ENCODE data around the gene ACAN. TPM values are rescaled to one million over a fixed set of nuclear protein-coding genes. Genes with fewer than 3 reads are reported as not detected.
A peak's percentile ranks its signal among the peaks of the same experiment; 100 is the strongest.

The ACAN gene
- total RNA-seq, 1 donor from 2014 or later = not detected

GRCh38 chr15:88894819-88895767 is 91.9 kb downstream of the ACAN start, which contains the start of gene HAPLN3:
HAPLN3 (minus strand) TSS chr15:88895544; CDS start chr15:88887298, 8,246 bp downstream.
- Histone ChIP-seq H3K27me3 (ENCODE audit: control insufficient read depth, insufficient read depth, low read length) (no peaks in the 10 kb centered on the region), H3K36me3 (ENCODE audit: control insufficient read depth, insufficient read depth, low read length) (no peaks in the 10 kb centered on the region), H3K4me3 (ENCODE audit: low read depth, low read length) (peak within 1 kb of the TSS; percentile 41)
- no peak for TF ChIP-seq CTCF (IDR thresholded peaks at IDR 0.05; ENCODE audit: insufficient read depth, low read length, severe bottlenecking)
- FAIRE-seq (no peak), DNase-seq (ENCODE audit: low read depth) (no peak)

DNA sequence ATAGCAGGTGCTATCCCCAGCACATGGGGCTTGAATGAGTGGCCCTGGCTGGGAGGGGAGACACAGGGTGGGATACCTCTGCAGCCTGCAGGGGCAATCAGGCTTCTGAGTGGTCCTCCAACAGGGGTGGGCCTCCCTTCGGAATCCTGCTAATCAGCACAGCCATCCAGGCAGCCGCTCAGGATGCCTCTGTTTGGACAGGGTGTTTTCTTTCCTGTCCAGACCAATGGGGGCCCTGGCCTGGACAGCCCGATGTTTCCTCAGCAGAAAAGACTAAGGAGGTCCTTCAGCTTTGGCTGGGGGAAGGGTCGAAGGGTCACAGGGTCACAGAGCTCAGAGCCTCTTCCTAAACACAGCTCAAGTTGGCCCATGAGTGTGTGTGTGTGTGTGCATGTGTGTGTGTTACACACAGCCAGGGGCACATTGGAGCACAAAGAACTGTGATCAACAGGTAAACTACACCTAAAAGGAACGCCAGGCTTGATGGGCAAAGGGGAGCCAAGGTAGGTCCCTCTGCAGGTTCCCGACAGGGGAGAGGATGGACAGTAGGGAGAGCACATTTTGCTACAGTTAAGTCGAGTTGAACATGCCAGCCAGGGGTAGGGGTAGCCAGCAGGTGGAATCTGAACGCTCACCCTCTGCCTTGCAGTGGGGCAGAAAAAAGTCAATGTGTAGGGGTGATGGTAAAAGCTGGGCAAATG is 93.2 kb downstream of the ACAN start:
- Histone ChIP-seq H3K27me3 (ENCODE audit: control insufficient read depth, insufficient read depth, low read length) (no peaks in the 10 kb centered on the region), H3K36me3 (ENCODE audit: control insufficient read depth, insufficient read depth, low read length) (no peaks in the 10 kb centered on the region), H3K4me3 (ENCODE audit: low read depth, low read length) (no peak overlapping the region)
- no peak for FAIRE-seq
- DNase-seq (ENCODE audit: low read depth) = no peak
- TF ChIP-seq CTCF (IDR thresholded peaks at IDR 0.05; ENCODE audit: insufficient read depth, low read length, severe bottlenecking) = no peak

DNA sequence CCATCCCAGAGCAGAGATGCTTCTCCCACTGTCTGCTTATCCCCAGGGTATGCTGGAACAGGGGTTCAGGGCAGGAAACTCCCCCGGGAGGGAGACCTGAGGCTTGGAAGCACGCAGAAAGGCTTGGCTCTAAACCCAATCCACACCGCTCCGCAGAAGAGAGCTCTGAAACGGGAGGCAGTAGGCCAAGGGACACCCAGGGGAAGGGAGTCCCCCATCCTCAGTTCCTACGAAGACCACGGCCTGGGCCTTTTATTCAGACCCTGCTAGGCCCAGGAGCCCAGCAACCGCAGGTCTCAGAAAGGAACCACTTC is 93.9 kb downstream of the ACAN start:
- no peak for TF ChIP-seq CTCF (IDR thresholded peaks at IDR 0.05; ENCODE audit: insufficient read depth, low read length, severe bottlenecking)
- FAIRE-seq (no peak), DNase-seq (ENCODE audit: low read depth) (no peak)
- no peaks in the 10 kb centered on the region for H3K36me3 ChIP-seq (ENCODE audit: control insufficient read depth, insufficient read depth, low read length)
- no peak overlapping the region for H3K4me3 ChIP-seq (ENCODE audit: low read depth, low read length)
- no peaks in the 10 kb centered on the region for H3K27me3 ChIP-seq (ENCODE audit: control insufficient read depth, insufficient read depth, low read length)

DNA sequence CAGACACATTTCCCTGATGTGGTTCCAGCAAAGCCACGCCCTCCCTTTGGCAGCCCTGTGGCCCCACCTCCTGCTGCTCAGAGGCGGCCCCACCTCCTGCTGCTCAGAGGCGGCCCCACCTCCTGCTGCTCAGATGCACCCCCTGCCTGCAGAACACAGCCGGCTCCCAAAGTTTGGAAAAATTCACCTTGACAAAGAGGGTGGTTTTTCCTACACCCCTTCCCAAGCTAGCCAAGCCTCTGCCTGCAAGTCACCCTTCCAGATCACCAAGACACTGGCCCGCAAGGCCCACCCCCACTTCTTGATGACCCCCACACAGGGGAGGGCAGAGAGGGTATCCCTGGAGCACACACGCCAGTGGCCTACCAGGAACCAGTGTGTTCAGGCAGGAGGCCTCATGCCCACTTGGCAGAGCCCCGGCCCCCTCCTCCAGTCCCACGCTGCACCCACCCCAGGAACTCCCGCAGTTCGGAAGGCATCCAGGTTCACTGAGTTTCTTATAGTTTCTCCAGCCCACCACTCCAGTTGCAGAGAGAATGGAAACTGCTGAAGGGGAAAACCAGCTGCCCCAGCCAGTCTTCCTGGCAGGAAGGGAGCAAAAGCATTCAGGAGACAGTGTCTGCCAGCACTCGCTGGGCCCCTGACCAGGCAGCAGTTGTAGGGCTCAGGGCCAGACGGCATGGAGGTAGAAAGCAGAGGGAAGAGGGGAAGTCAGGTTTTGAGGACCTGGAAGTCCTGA is 94.4 kb downstream of the ACAN start:
- H3K36me3 ChIP-seq (ENCODE audit: control insufficient read depth, insufficient read depth, low read length) = no peaks in the 10 kb centered on the region
- H3K27me3 ChIP-seq (ENCODE audit: control insufficient read depth, insufficient read depth, low read length) = no peaks in the 10 kb centered on the region
- FAIRE-seq (no peak), DNase-seq (ENCODE audit: low read depth) (peak; percentile 71)
- no peak overlapping the region for H3K4me3 ChIP-seq (ENCODE audit: low read depth, low read length)
- peak; percentile 63 for TF ChIP-seq CTCF (IDR thresholded peaks at IDR 0.05; ENCODE audit: insufficient read depth, low read length, severe bottlenecking)

GRCh38 chr15:88898736-88899135 is 95.5 kb downstream of the ACAN start:
- Histone ChIP-seq H3K36me3 (ENCODE audit: control insufficient read depth, insufficient read depth, low read length) (no peaks in the 10 kb centered on the region), H3K4me3 (ENCODE audit: low read depth, low read length) (no peak overlapping the region), H3K27me3 (ENCODE audit: control insufficient read depth, insufficient read depth, low read length) (no peaks in the 10 kb centered on the region)
- no peak for TF ChIP-seq CTCF (IDR thresholded peaks at IDR 0.05; ENCODE audit: insufficient read depth, low read length, severe bottlenecking)
- FAIRE-seq (no peak), DNase-seq (ENCODE audit: low read depth) (no peak)
